ENCODE results near the gene AXIN1. TPM values are rescaled to one million over a fixed set of nuclear protein-coding genes. Genes with fewer than 3 reads are reported as not detected.

Gene AXIN1
- total RNA-seq, 1 donor from 2014 or later = 27.0 TPM

DNA sequence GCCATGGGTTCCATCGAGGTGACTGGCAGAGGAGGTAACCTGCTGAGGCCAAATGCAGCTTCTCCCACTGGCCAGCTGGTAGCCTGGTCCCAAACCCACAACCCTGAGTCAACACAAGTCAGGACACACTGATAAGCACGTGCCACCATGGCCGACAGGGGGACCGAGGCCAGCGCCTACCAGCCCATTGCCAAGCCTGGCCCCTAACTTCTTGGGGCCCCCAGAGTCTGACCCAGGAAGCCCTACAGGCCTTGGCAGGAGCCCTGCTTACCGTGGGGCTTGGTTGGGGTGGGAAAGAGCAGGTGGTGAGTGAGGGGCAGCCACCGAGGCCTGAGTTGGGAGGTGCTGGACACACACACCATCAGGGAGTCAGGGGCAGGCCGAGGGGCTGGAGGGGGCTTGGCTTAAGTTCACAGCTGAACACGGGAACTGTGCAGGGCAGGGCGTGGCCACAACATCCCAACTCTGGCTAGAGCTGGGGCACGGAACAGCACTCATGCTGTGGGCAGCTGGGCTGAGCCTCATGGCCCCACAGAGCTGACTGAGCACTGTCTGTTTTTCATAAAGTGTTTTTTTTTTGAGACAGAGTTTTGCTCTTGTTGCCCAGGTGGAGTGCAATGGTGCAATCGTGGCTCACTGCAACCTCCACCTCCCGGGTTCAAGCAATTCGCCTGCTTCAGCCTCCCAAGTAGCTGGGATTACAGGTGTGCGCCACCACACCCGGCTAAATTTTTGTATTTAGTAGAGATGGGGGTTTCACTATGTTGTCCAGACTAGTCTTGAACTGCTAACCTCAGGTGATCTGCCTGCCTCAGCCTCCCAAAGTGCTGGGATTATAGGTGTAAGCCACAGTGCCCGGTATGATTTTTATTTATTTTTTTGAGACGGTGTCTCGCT lies 12.3 kb upstream of the AXIN1 start:
- Mint-ChIP-seq H3K27me3 (ENCODE audit: low read depth, unreplicated experiment) (peaks cover 2% of the 10 kb centered on the region), H3K36me3 (ENCODE audit: low read depth, unreplicated experiment) (no peaks in the 10 kb centered on the region), H3K4me3 (ENCODE audit: unreplicated experiment) (no peak overlapping the region), H3K4me1 (ENCODE audit: low read depth, unreplicated experiment) (peaks cover 3% of the 10 kb centered on the region), H3K9me3 (ENCODE audit: unreplicated experiment) (no peaks in the 10 kb centered on the region), H3K27ac (ENCODE audit: unreplicated experiment) (no peak overlapping the region)
- Histone ChIP-seq H3K4me3 (ENCODE audit: insufficient read depth, low read depth, low read length) (no peak overlapping the region), H3K27me3 (ENCODE audit: insufficient read depth, low read length) (no peaks in the 10 kb centered on the region), H3K4me2 (ENCODE audit: low read length) (no peak overlapping the region), H3K36me3 (ENCODE audit: insufficient read depth, low read length) (no peaks in the 10 kb centered on the region), H2AFZ (ENCODE audit: low read depth, low read length) (no peak overlapping the region), H3K9me3 (ENCODE audit: insufficient read depth, low read depth, low read length) (no peaks in the 10 kb centered on the region), H3K27ac (ENCODE audit: low read depth, low read length) (no peak overlapping the region), H3K9ac (ENCODE audit: low read length) (no peak overlapping the region), H3K4me1 (ENCODE audit: insufficient read depth, low read length) (peaks cover 6% of the 10 kb centered on the region), H4K20me1 (ENCODE audit: insufficient read depth, low read length) (peaks cover 10% of the 10 kb centered on the region), H3K79me2 (ENCODE audit: insufficient read depth, low read length) (no peaks in the 10 kb centered on the region)
- TF ChIP-seq EZH2 (IDR thresholded peaks at IDR 0.05; ENCODE audit: insufficient read depth, low read length) = no peak
- TF ChIP-seq, protein P1, sequence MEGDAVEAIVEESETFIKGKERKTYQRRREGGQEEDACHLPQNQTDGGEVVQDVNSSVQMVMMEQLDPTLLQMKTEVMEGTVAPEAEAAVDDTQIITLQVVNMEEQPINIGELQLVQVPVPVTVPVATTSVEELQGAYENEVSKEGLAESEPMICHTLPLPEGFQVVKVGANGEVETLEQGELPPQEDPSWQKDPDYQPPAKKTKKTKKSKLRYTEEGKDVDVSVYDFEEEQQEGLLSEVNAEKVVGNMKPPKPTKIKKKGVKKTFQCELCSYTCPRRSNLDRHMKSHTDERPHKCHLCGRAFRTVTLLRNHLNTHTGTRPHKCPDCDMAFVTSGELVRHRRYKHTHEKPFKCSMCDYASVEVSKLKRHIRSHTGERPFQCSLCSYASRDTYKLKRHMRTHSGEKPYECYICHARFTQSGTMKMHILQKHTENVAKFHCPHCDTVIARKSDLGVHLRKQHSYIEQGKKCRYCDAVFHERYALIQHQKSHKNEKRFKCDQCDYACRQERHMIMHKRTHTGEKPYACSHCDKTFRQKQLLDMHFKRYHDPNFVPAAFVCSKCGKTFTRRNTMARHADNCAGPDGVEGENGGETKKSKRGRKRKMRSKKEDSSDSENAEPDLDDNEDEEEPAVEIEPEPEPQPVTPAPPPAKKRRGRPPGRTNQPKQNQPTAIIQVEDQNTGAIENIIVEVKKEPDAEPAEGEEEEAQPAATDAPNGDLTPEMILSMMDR (IDR thresholded peaks at IDR 0.05; ENCODE audit: insufficient read depth, low read depth, low read length) = no peak
- DNase-seq (ENCODE audit: low read depth) (no peak), FAIRE-seq (no peak)

DNA sequence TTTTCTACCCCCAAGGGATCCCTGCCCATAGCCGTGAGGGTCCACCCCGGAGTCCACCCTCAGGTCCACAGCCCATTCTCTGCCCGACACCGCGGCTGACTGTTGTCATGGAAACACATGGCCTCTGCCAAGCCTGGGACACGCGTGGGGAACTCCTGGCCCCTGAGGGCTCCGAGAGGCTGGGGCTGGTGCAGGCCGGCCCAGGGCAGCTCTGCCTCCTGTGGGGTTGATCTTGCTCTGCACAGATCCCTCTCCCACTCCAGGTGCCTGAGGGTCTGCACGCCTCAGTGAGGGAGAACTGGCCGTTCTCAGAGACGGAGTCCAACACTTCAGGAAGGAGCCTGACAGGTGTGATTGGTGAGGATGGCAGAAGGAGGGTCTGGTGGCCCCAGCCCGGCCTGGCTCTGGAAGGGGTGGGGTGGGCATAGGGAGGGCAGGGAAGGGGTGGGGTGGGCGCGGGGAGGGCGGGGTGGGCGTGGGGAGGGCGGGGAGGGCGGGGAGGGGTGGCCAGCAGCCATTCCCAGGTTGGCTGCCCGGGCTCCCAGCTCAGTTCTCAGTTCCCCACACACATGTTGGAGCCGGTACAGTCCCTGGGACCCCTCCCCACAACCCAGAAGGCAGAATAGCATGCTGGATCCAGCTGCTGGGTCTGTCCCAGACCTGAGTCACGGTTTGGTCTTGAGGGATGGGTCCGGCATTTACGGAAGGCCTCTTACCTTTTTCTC lies 11.4 kb upstream of the AXIN1 start:
- no peak overlapping the region for H2AFZ ChIP-seq (ENCODE audit: low read depth, low read length)
- Mint-ChIP-seq H3K4me3 (ENCODE audit: unreplicated experiment) (no peak overlapping the region), H3K27me3 (ENCODE audit: low read depth, unreplicated experiment) (peaks cover 2% of the 10 kb centered on the region), H3K9me3 (ENCODE audit: unreplicated experiment) (no peaks in the 10 kb centered on the region), H3K4me1 (ENCODE audit: low read depth, unreplicated experiment) (no peaks in the 10 kb centered on the region), H3K36me3 (ENCODE audit: low read depth, unreplicated experiment) (no peaks in the 10 kb centered on the region), H3K27ac (ENCODE audit: unreplicated experiment) (peak overlapping the region; percentile 18)
- no peaks in the 10 kb centered on the region for H3K4me1 ChIP-seq (ENCODE audit: insufficient read depth, low read length)
- no peak overlapping the region for H3K4me2 ChIP-seq (ENCODE audit: low read length)
- H3K27ac ChIP-seq (ENCODE audit: low read depth, low read length) = no peak overlapping the region
- H3K79me2 ChIP-seq (ENCODE audit: insufficient read depth, low read length) = no peaks in the 10 kb centered on the region
- no peaks in the 10 kb centered on the region for H3K9me3 ChIP-seq (ENCODE audit: insufficient read depth, low read depth, low read length)
- DNase-seq (ENCODE audit: low read depth) (no peak), FAIRE-seq (no peak)
- H3K9ac ChIP-seq (ENCODE audit: low read length) = no peak overlapping the region
- no peak overlapping the region for H3K4me3 ChIP-seq (ENCODE audit: insufficient read depth, low read depth, low read length)
- H3K27me3 ChIP-seq (ENCODE audit: insufficient read depth, low read length) = no peaks in the 10 kb centered on the region
- H3K36me3 ChIP-seq (ENCODE audit: insufficient read depth, low read length) = no peaks in the 10 kb centered on the region
- TF ChIP-seq, protein P1 (IDR thresholded peaks at IDR 0.05; ENCODE audit: insufficient read depth, low read depth, low read length) = no peak
- no peak for TF ChIP-seq EZH2 (IDR thresholded peaks at IDR 0.05; ENCODE audit: insufficient read depth, low read length)
- peaks cover 1% of the 10 kb centered on the region for H4K20me1 ChIP-seq (ENCODE audit: insufficient read depth, low read length)
